Measurements from ENCODE around the gene RABGAP1L. TPM values are rescaled to one million over a fixed set of nuclear protein-coding genes. Genes with fewer than 3 reads are reported as not detected.
"Not testable (repeated sequence)": the region's sequence is repeated elsewhere in the genome, so short reads cannot be mapped to it uniquely, and the experiment has no call there.

The RABGAP1L gene
- total RNA-seq, 2 donors from 2014 or later = 148 to 174 TPM

GRCh38 chr1:174894117-174894762 lies 734.9 kb downstream of the RABGAP1L start:
- Histone ChIP-seq H3K4me1 (peaks cover 0 to 16% of the 10 kb centered on the region in 2 donors), H3K36me3 (no peaks in the 10 kb centered on the region), H3K27ac (peak overlapping the region; percentile 14 to 16), H3K9me3 (no peaks in the 10 kb centered on the region), H3K4me3 (no peak overlapping the region), H3K27me3 (no peaks in the 10 kb centered on the region)
- TF ChIP-seq CTCF (IDR thresholded peaks at IDR 0.05) = no peak
- no peak for DNase-seq (ENCODE audit: low spot score)

GRCh38 chr1:174895610-174896009 lies 736.3 kb downstream of the RABGAP1L start:
- H3K4me3 ChIP-seq; H3K36me3 ChIP-seq; H3K27ac ChIP-seq; H3K27me3 ChIP-seq; H3K9me3 ChIP-seq; DNase-seq (ENCODE audit: low spot score): not testable (repeated sequence)
- H3K4me1 ChIP-seq = peaks cover 0 to 16% of the 10 kb centered on the region in 2 donors

GRCh38 chr1:174898102-174898797 lies 738.9 kb downstream of the RABGAP1L start:
- H3K27ac ChIP-seq = no peak overlapping the region
- peaks cover 0 to 13% of the 10 kb centered on the region in 2 donors for H3K4me1 ChIP-seq
- no peaks in the 10 kb centered on the region for H3K9me3 ChIP-seq
- no peak overlapping the region for H3K4me3 ChIP-seq
- H3K27me3 ChIP-seq = no peaks in the 10 kb centered on the region
- no peak for DNase-seq (ENCODE audit: low spot score)
- H3K36me3 ChIP-seq = no peaks in the 10 kb centered on the region
- TF ChIP-seq CTCF (IDR thresholded peaks at IDR 0.05) = no peak

- H3K9me3 ChIP-seq = no peaks in the 10 kb centered on the region
Observed at GRCh38 chr1:174900317-174900716, 741.0 kb downstream of the RABGAP1L start.

GRCh38 chr1:174902531-174903099 lies 743.3 kb downstream of the RABGAP1L start:
- no peak for DNase-seq (ENCODE audit: low spot score)
- no peak overlapping the region for H3K27ac ChIP-seq
- H3K4me3 ChIP-seq = no peak overlapping the region
- no peaks in the 10 kb centered on the region for H3K4me1 ChIP-seq
- TF ChIP-seq CTCF (IDR thresholded peaks at IDR 0.05) = no peak
- no peaks in the 10 kb centered on the region for H3K9me3 ChIP-seq
- no peaks in the 10 kb centered on the region for H3K36me3 ChIP-seq
- no peaks in the 10 kb centered on the region for H3K27me3 ChIP-seq

More at GRCh38 chr1:174900317-174900716, 741.0 kb downstream of the RABGAP1L start:
- H3K36me3 ChIP-seq = no peaks in the 10 kb centered on the region
- H3K27me3 ChIP-seq = no peaks in the 10 kb centered on the region
- no peak for TF ChIP-seq CTCF (IDR thresholded peaks at IDR 0.05)
- no peak overlapping the region for H3K4me3 ChIP-seq
- H3K4me1 ChIP-seq = no peaks in the 10 kb centered on the region
- peak overlapping the region in 1 of 2 donors; percentile 16 for H3K27ac ChIP-seq
- no peak for DNase-seq (ENCODE audit: low spot score)

- no peak overlapping the region for H3K4me3 ChIP-seq
- TF ChIP-seq CTCF (IDR thresholded peaks at IDR 0.05) = no peak
- H3K4me1 ChIP-seq = no peaks in the 10 kb centered on the region
- no peaks in the 10 kb centered on the region for H3K9me3 ChIP-seq
- no peak for DNase-seq (ENCODE audit: low spot score)
- H3K36me3 ChIP-seq = no peaks in the 10 kb centered on the region
- no peak overlapping the region for H3K27ac ChIP-seq
- H3K27me3 ChIP-seq = no peaks in the 10 kb centered on the region
Observed at GRCh38 chr1:174911606-174912005, 752.3 kb downstream of the RABGAP1L start.
